ENCODE data around the gene LRRC8C. TPM values are rescaled to one million over a fixed set of nuclear protein-coding genes. Genes with fewer than 3 reads are reported as not detected.

LRRC8C gene
- total RNA-seq, 1 donor from 2014 or later = 4.6 TPM

GRCh38 chr1:89692601-89693521 lies 59.9 kb downstream of the LRRC8C start:
- Mint-ChIP-seq H3K27me3 (ENCODE audit: low read depth) (no peaks in the 10 kb centered on the region), H3K4me1 (peaks cover 25% of the 10 kb centered on the region), H3K9me3 (peaks cover 2% of the 10 kb centered on the region), H3K4me3 (no peak overlapping the region), H3K27ac (ENCODE audit: unreplicated experiment) (peak overlapping the region; percentile 40), H3K36me3 (ENCODE audit: low read depth) (peaks cover 4% of the 10 kb centered on the region)
- no peak for TF ChIP-seq CTCF (conservative IDR thresholded peaks at IDR 0.05)
- DNase-seq (ENCODE audit: low read depth, low spot score) = no peak

GRCh38 chr1:89695847-89696246 lies 62.9 kb downstream of the LRRC8C start:
- DNase-seq (ENCODE audit: low read depth, low spot score) = no peak
- no peak overlapping the region for H3K27ac Mint-ChIP-seq (ENCODE audit: unreplicated experiment)
- H3K9me3 Mint-ChIP-seq = no peaks in the 10 kb centered on the region
- H3K4me1 Mint-ChIP-seq = peaks cover 13% of the 10 kb centered on the region
- no peaks in the 10 kb centered on the region for H3K27me3 Mint-ChIP-seq (ENCODE audit: low read depth)
- no peak overlapping the region for H3K4me3 Mint-ChIP-seq
- TF ChIP-seq CTCF (conservative IDR thresholded peaks at IDR 0.05) = no peak
- no peaks in the 10 kb centered on the region for H3K36me3 Mint-ChIP-seq (ENCODE audit: low read depth)

GRCh38 chr1:89697383-89697782 lies 64.5 kb downstream of the LRRC8C start:
- no peak for DNase-seq (ENCODE audit: low read depth, low spot score)
- Mint-ChIP-seq H3K4me1 (peaks cover 9% of the 10 kb centered on the region), H3K9me3 (no peaks in the 10 kb centered on the region), H3K36me3 (ENCODE audit: low read depth) (no peaks in the 10 kb centered on the region), H3K27me3 (ENCODE audit: low read depth) (no peaks in the 10 kb centered on the region), H3K27ac (ENCODE audit: unreplicated experiment) (no peak overlapping the region), H3K4me3 (no peak overlapping the region)
- TF ChIP-seq CTCF (conservative IDR thresholded peaks at IDR 0.05) = no peak

GRCh38 chr1:89698020-89698560 lies 65.2 kb downstream of the LRRC8C start:
- Mint-ChIP-seq H3K36me3 (ENCODE audit: low read depth) (no peaks in the 10 kb centered on the region), H3K27ac (ENCODE audit: unreplicated experiment) (no peak overlapping the region), H3K27me3 (ENCODE audit: low read depth) (no peaks in the 10 kb centered on the region), H3K4me3 (no peak overlapping the region), H3K9me3 (no peaks in the 10 kb centered on the region), H3K4me1 (peaks cover 2% of the 10 kb centered on the region)
- no peak for TF ChIP-seq CTCF (conservative IDR thresholded peaks at IDR 0.05)
- no peak for DNase-seq (ENCODE audit: low read depth, low spot score)

- H3K27ac Mint-ChIP-seq (ENCODE audit: unreplicated experiment) = no peak overlapping the region
- no peaks in the 10 kb centered on the region for H3K36me3 Mint-ChIP-seq (ENCODE audit: low read depth)
- H3K4me1 Mint-ChIP-seq = no peaks in the 10 kb centered on the region
- no peaks in the 10 kb centered on the region for H3K9me3 Mint-ChIP-seq
- DNase-seq (ENCODE audit: low read depth, low spot score) = no peak
- no peak overlapping the region for H3K4me3 Mint-ChIP-seq
- no peak for TF ChIP-seq CTCF (conservative IDR thresholded peaks at IDR 0.05)
- no peaks in the 10 kb centered on the region for H3K27me3 Mint-ChIP-seq (ENCODE audit: low read depth)
Observed at GRCh38 chr1:89698624-89699023, 65.7 kb downstream of the LRRC8C start.
